ENCODE measurements around the gene DAGLB.

DNA sequence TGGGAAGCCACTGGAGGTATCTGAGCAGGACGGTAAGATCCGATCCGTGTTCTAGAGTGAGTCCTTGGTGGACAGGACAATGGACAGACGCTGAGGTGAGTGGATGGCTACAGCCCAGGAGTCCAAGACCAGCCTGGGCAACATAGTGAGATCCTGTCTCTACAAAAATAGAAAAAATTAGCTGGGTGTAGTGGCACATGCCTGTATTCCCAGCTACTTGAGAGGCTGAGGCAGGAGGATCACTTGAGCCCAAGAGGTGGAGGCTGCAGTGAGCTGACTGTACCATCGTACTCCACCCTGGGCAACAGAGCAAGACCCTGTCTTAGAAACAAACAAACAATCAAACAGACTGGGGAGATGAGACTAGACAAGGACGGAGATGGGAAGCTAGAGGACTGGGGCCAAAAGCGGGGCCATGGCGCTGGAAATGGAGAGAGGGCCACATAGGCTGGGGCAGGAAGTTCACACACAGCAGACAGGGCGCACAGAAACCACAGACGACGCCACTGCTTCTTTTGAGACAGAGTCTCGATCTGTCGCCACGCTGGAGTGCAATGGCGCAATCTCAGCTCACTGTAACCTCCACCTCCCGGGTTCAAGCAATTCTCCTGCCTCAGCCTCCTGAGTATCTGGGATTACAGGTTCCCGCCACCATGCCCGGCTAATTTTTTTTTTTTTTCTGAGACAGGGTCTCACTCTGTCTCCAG lies 24.7 kb downstream of the DAGLB start:
- TF ChIP-seq EP300 (IDR thresholded peaks at IDR 0.05), result no peak
- TF ChIP-seq POLR2A (IDR thresholded peaks at IDR 0.05), result no peak

Measured in tibial nerve (tissue), 3 donors.